Small intestine (tissue), 7 donors: ENCODE measurements around the gene EPS8. TPM values are rescaled to one million over a fixed set of nuclear protein-coding genes. Genes with fewer than 3 reads are reported as not detected.
"Not testable (repeated sequence)": the region's sequence is repeated elsewhere in the genome, so short reads cannot be mapped to it uniquely, and the experiment has no call there.

ENCODE experiments used
- DNase-seq, 2 donors: peaks; one replicate each; pipeline versions ENCODE4 v3.0.0 to v3.0.0-alpha.2; 2013
- FAIRE-seq: peaks from 2 replicates; lab custom pipeline; 2012; peaks lifted over from hg19 to GRCh38; lab: Jason Lieb, UNC
- H3K27ac ChIP-seq, 3 donors: one replicate each; pipeline ENCODE4 v1.5.1; 2013; ENCODE audit warnings: low read length in 2 of 3, mild to moderate bottlenecking in 2 of 3, control low read depth in 1 of 3, inconsistent platforms in 1 of 3, low read depth in 1 of 3, moderate library complexity in 1 of 3
- H3K27me3 ChIP-seq, 3 donors: one replicate each; pipeline ENCODE4 v1.6.1; 2013; ENCODE audit warnings: low read length in 3 of 3, inconsistent platforms in 1 of 3; ENCODE audit not compliant: control insufficient read depth in 3 of 3, insufficient read depth in 3 of 3
- H3K36me3 ChIP-seq, 3 donors: one replicate each; pipeline ENCODE4 v1.6.1; 2013; ENCODE audit warnings: low read length in 3 of 3, inconsistent platforms in 1 of 3, low read depth in 1 of 3, mild to moderate bottlenecking in 1 of 3, moderate library complexity in 1 of 3; ENCODE audit not compliant: control insufficient read depth in 3 of 3, insufficient read depth in 2 of 3
- H3K4me1 ChIP-seq, 3 donors: one replicate each; pipeline ENCODE4 v1.6.1; 2013; ENCODE audit warnings: low read length in 2 of 3, inconsistent platforms in 1 of 3, low read depth in 1 of 3, mild to moderate bottlenecking in 1 of 3, moderate library complexity in 1 of 3; ENCODE audit not compliant: control insufficient read depth in 3 of 3, insufficient read depth in 2 of 3
- H3K4me3 ChIP-seq, 3 donors: one replicate each; pipeline ENCODE4 v1.5.1; 2013; ENCODE audit warnings: low read length in 3 of 3, control low read depth in 1 of 3, inconsistent platforms in 1 of 3, low read depth in 1 of 3, mild to moderate bottlenecking in 1 of 3, moderate library complexity in 1 of 3
- H3K9me3 ChIP-seq, 2 donors: one replicate each; pipeline ENCODE4 v1.6.1; 2013; ENCODE audit warnings: low read depth in 1 of 2, low read length in 1 of 2; ENCODE audit not compliant: control insufficient read depth in 2 of 2, insufficient read depth in 1 of 2
- WGBS, 3 donors: extraction: QIAGEN DNeasy Blood & Tissue Kit; methylation state at CpG; one replicate each; pipeline ENCODE4 v1.1.7; 2013; 5-methylcytosine and 5-hydroxymethylcytosine counted together
- polyA plus RNA-seq, 4 donors: library from polyadenylated mRNA; stranded (reverse) in 3 of 4; unstranded in 1 of 4; fragments of 200-250 nt in 3 of 4; fragments of 120-200 nt in 1 of 4; gene quantifications; one replicate each; pipeline versions ENCODE4 v1.2.1 to v1.2.3, GENCODE V29; 2013
- donor health status: healthy with polysubstance abuse.
- donor health status: control.
- donor health status: control.
- donor health status: Bipolar disorder and iron deficiency.
- donor health status: healthy.

Gene EPS8
- polyA plus RNA-seq, 4 donors: 38.0 to 103 (median 55.8) TPM

DNA sequence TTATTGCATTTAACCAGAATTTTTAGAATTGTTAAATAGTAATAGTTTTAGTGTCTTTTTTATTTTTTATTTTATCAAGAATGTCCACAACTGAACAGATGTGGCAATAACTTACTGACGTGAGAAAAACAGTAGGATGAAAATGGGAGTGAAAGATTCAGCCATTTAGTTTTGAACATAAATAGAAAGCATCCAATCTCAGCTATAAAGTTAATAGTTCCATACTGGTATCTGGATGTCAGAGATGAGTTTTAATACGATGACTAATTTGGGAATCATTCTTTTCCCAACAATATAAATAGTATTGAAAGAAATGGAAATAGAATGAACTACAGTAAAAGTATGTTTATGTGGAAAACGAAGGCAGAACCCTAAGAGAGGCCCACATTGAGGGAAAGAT lies 159.4 kb downstream of the EPS8 start:
- H3K4me3 ChIP-seq: no peak overlapping the region
- H3K4me1 ChIP-seq: peaks cover 0 to 13% (median 0%) of the 10 kb centered on the region in 3 donors
- no peak for FAIRE-seq
- WGBS, 3 donors: 58 to 69% (median 62%) methylated on average over 3 of the region's 3 CpGs
- H3K36me3 ChIP-seq: peaks cover 0 to 12% (median 9%) of the 10 kb centered on the region in 3 donors
- no peak for DNase-seq
- peak overlapping the region in 2 of 3 donors; percentile 45 to 52 for H3K27ac ChIP-seq
- H3K9me3 ChIP-seq: no peaks in the 10 kb centered on the region
- no peaks in the 10 kb centered on the region for H3K27me3 ChIP-seq

DNA sequence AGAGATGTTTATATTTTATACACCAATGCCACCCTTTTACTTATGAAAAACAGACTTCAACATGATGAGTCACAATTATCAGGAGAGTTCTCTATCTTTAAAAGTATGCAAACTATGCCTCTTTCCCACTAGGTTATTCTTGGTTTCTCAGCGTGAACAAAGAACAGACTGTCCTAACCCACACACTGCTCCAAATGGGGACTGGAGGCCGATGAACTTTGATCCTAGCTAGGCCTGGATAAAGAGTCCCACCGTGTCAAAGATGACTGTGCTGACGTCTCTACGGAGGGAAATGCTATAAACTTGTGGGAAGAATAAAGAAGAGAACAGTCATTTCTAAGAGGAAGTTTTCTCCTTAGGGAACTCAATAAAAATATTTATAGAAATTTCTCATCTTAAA lies 160.1 kb downstream of the EPS8 start:
- DNase-seq: peak; percentile 81 to 88
- Histone ChIP-seq H3K36me3 (peaks cover 0 to 14% (median 9%) of the 10 kb centered on the region in 3 donors), H3K27ac (peak overlapping the region in 2 of 3 donors; percentile 48 to 52), H3K4me3 (no peak overlapping the region), H3K4me1 (peaks cover 0 to 13% (median 0%) of the 10 kb centered on the region in 3 donors), H3K27me3 (no peaks in the 10 kb centered on the region), H3K9me3 (no peaks in the 10 kb centered on the region)
- FAIRE-seq: peak; percentile 81
- WGBS, 3 donors: 13 to 27% (median 26%) methylated on average over 5 of the region's 5 CpGs

DNA sequence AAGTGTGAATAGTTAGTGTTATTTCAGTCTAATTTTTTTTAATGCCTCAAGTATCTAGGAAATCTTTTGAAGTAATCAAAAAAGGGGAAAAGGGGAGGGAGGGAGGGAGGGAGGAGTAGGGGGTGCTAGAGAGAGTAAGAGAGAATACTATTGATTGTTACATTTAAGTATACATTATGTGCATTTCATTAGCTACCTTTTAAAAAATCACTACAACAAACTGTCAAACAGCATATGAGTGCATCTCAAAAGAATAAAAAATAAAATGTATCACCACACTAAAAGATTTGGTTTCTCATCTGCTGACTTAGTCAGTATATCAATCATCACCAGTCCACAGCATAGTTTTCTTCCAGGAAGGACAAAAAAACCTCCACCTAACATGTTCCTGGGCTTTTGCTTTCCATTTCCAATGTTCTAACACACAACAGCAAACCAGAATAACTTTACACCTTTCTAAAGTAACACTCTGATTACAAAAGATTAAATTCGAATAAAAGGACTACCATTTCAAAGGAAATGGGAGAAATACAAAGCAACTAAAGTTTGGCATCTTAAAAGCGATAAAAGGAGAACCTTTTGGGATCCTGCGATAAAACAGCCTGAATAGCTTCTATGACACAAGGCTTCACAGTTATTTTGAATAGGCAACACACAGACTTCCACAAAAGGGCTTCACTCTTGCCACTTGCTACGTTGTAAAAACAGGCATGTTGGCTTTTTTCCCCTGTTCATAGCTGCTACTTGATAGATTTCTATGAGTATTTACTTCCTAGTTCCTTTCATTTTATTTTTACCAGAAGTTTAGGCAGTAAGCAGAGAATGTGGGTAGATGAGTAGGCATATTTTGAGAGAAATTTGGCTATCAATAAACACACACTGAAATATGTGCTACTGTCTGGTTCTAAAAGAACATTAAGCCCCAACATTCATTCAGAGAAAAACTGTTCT lies 160.9 kb downstream of the EPS8 start:
- 57 to 70% (median 63%) methylated on average over 4 of the region's 4 CpGs for WGBS, 3 donors
- peaks cover 0 to 13% (median 9%) of the 10 kb centered on the region in 3 donors for H3K36me3 ChIP-seq
- no peaks in the 10 kb centered on the region for H3K27me3 ChIP-seq
- no peaks in the 10 kb centered on the region for H3K9me3 ChIP-seq
- FAIRE-seq: no peak
- no peak overlapping the region for H3K4me3 ChIP-seq
- H3K27ac ChIP-seq: peak overlapping the region in 2 of 3 donors; percentile 52 to 75
- peaks cover 0 to 13% (median 0%) of the 10 kb centered on the region in 3 donors for H3K4me1 ChIP-seq
- DNase-seq: peak in 1 of 2 donors; percentile 16

DNA sequence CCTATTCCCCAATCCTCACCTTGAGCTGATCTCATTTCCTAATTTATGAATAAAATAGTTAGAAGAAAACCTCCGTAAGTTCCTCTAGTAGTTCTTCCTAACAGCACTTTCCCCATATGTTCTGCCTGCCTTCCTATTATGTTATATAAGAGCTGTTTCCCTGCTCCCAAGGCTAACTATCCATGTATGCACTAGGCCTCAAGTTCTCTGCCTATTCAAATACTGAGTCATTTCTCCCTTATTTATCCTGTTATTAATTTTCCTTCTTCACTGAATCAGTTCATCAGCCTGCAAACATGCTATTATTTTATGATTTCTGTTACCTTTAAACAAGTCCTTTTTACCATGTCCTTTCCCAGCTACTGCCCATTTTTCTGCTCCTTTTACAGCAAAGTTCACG lies 164.1 kb downstream of the EPS8 start:
- Histone ChIP-seq H3K27ac (no peak overlapping the region), H3K4me3 (no peak overlapping the region), H3K4me1 (peaks cover 0 to 13% (median 0%) of the 10 kb centered on the region in 3 donors), H3K27me3 (no peaks in the 10 kb centered on the region), H3K36me3 (peaks cover 0 to 9% (median 6%) of the 10 kb centered on the region in 3 donors), H3K9me3 (no peaks in the 10 kb centered on the region)
- 87 to 100% (median 91%) methylated on average over 2 of the region's 2 CpGs for WGBS, 3 donors
- DNase-seq: no peak
- FAIRE-seq: no peak

DNA sequence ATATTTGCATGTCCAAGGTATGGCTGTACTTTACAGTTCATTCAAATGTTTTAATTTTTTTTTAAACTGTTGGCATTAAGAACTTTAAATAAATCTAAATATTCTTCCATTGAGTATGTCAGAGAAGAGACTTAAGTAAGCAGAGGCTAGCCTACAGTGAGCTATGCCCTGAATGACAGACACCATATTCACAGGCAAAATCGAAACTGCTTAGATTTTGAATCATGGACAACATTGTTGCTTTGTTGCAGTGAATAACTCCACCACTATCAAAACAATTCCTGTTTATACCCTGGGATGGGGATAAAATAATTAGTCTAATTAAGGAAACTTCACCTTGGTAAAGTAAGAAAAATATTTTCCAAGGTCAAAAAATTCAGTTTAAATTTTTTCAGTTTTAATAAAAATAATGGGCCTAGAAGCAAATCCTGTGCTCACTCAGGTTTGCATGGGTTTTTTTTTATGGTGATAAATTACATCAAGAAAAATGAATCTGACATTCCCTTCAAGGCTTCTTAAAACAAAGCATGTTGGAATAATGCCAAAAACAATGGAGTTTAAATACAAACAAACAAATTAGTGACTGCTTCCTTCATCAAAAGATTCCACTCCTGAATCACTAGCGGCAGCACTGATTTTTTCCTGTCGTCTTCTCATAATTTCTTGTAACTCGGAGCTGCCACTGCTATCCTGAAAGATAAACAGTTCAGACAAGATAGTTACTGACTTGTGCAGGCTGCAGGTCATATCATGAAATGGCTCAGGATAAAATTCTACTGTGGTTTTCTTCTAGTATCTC lies 168.2 kb downstream of the EPS8 start:
- 69 to 85% (median 85%) methylated on average over 4 of the region's 4 CpGs for WGBS, 3 donors
- Histone ChIP-seq H3K4me1 (no peaks in the 10 kb centered on the region), H3K4me3 (no peak overlapping the region), H3K27ac (no peak overlapping the region), H3K9me3 (peaks cover 1 to 13% of the 10 kb centered on the region in 2 donors), H3K27me3 (no peaks in the 10 kb centered on the region), H3K36me3 (peaks cover 0 to 10% (median 8%) of the 10 kb centered on the region in 3 donors)
- DNase-seq (no peak), FAIRE-seq (no peak)

DNA sequence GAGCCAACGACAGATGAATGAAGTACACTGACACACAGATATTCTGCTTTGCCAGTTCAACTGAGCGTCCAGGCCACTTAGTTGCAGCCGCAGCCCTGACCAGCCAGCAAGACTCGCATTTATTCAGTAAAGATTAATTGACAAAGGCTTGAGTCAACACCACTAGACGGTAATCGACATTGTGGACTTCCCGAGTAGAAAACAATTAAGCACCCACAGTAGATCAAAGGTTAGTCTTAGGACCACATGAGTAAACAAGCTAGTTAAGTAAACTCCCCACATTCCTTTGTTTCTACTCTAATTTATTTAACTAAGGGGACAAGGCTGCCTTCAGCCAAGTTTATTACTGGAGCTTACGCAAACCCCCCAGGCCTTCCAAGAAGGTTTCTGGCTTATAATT lies 172.7 kb downstream of the EPS8 start:
- H3K27me3 ChIP-seq, H3K4me1 ChIP-seq, DNase-seq, H3K27ac ChIP-seq, H3K36me3 ChIP-seq, H3K4me3 ChIP-seq, FAIRE-seq: not testable (repeated sequence)
- 89 to 91% (median 90%) methylated on average over 8 of the region's 8 CpGs for WGBS, 3 donors
- H3K9me3 ChIP-seq: peaks cover 1 to 13% of the 10 kb centered on the region in 2 donors

DNA sequence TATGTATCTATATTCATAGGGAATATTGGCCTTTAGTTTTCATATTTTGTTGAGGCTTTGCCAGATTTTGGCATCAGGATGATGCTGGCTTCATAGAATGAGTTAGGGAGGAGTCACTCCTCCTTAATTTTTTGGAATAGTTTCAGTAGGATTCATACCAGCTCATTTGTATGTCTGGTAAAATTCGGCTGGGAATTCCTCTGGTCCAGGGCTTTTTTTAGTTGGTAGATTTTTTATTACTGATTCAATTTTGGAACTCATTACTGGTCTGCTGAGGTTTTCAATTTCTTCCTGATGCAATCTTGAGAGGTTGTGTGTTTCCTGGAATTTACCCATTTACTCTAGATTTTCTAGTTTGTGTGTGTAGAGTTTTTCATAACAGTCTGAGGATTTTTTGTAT lies 175.2 kb downstream of the EPS8 start:
- Histone ChIP-seq H3K4me3 (no peak overlapping the region), H3K36me3 (peaks cover 0 to 6% (median 4%) of the 10 kb centered on the region in 3 donors), H3K27me3 (no peaks in the 10 kb centered on the region), H3K4me1 (no peaks in the 10 kb centered on the region), H3K9me3 (peaks cover 1 to 13% of the 10 kb centered on the region in 2 donors), H3K27ac (no peak overlapping the region)
- FAIRE-seq (no peak), DNase-seq (no peak)
- 78 to 90% (median 83%) methylated on average over 1 of the region's 1 CpG for WGBS, 3 donors

DNA sequence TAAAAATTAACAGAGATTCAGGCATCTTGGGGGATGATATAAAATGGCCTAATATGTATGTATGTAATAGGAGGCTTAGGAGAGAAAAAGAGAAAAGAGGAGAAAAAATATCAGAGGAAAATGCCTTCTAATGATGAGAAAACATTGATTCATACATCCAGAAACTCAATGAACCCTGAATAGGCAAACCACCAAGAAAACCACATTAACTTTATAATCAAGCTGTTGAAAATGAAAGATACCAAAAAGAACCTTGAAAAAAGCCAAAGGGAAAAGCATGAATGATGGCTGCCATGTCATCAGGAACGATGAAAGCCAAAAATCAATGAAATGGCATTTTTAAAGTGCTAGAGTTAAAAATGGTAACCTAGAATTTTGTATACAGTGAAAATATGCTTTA lies 180.2 kb downstream of the EPS8 start:
- FAIRE-seq: no peak
- Histone ChIP-seq H3K27ac (no peak overlapping the region), H3K36me3 (no peaks in the 10 kb centered on the region), H3K9me3 (no peaks in the 10 kb centered on the region), H3K27me3 (no peaks in the 10 kb centered on the region), H3K4me3 (no peak overlapping the region), H3K4me1 (no peaks in the 10 kb centered on the region)
- no peak for DNase-seq
- 87 to 94% (median 89%) methylated on average over 1 of the region's 1 CpG for WGBS, 3 donors
